Activated CD8-positive, alpha-beta memory T cell treated with anti-CD3 and anti-CD28 coated beads, Interleukin-2, amount 50 U/mL, for 1 hour (primary cell): Measurements from ENCODE around the gene COL24A1.
"Not testable (repeated sequence)": the region's sequence is repeated elsewhere in the genome, so short reads cannot be mapped to it uniquely, and the experiment has no call there.

Source experiments
- DNase-seq: peaks from one replicate; pipeline ENCODE4 v3.0.0-alpha.2; 2020; ENCODE audit errors: extremely low read depth

COL24A1 gene

DNA sequence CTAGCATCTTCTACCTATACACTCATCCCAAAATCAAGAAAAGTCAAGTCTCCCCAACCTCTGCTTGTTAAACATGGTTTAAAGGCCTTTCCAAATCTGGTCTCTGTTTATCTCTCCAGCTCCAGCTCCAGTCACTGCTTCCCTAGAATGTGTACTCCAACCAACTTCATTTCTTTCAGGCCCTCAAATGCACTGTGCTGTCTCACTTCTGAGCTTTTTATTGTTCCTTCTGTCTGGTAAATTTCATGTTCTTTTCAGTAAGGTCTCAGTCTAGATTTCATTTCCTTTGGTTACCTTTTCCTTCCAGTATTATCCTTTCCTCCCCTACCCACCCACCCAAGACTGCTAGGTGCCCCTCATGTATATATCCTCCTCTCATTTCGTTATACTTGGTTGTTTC, 3.7 kb downstream of the COL24A1 start:
- DNase-seq: no peak

DNA sequence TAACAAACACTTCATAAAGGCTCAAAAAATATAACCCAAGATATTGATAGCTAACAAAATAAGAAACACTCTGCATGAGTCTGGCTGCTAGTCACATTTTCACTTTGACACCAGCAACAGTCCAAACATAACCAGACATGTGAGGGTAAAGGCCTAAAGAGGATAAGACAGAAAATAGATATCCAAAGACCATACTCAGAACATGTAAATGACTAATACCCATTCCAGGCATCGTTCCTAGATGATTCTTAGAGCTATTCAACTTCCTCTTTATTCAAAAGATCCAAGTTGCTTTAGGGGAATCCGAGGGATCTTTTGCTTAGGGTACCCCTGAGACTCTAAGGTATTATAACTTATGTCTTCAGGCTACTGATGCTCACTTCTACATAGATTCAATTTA, 5.1 kb downstream of the COL24A1 start:
- no peak for DNase-seq

DNA sequence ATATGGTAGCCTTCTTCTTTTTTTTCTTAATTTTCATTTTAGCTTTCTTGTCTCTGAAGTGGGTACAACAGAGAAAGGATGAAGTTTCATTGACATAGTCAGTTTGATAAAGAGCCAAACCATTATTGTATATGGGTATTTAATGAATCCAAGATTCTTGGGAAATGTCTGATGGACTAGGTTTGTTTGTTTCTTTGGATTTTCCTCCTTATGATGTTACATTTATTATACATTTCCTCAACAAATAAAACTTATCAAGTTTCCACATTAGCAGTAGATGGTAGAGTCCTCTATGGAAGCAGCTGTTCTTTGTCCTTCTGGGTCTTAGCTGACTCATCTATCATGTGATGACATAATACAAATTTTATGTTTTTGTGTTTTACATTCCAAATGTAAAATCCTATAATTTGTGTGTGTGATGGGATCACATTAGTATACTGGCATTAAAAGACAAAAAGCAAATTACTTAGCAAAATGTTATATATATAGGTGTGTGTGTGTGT, 6.0 kb downstream of the COL24A1 start:
- DNase-seq: no peak

DNA sequence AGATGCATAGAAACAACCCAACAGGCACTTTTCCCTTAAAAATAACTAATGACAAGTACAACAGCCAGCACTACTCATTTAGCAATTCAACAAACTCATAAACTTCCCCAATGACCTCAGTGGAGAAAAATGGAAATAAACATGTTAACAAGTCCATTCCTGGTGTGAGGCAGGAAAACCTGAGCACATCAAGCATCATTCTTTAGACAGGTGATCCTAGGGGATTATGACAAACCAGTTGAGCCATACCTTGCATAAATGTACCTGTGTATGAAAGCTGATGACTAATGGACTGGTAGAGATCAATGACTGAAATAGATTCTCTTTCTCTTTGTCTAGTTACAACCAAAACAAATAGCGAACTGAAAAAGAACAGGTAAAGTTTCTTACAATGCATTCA, 7.0 kb downstream of the COL24A1 start:
- DNase-seq: no peak

DNA sequence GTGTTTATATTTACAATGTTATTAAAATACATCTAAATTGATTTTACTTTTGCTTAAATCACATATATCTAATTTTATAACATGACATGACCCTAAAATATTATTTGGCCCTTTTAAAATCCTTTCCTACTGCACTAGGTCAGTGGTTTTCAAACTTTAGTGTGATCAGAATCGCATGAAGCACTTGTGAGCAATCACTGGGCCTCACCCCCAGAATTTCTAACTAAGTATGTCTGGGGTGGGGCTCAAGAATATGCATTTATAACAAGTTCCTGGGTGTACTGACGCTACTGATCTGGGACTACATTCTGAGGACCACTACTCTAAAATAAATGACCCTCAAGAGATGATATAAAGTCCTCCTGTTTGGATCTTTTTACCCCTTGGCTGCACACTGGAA, 8.8 kb downstream of the COL24A1 start:
- DNase-seq: no peak

DNA sequence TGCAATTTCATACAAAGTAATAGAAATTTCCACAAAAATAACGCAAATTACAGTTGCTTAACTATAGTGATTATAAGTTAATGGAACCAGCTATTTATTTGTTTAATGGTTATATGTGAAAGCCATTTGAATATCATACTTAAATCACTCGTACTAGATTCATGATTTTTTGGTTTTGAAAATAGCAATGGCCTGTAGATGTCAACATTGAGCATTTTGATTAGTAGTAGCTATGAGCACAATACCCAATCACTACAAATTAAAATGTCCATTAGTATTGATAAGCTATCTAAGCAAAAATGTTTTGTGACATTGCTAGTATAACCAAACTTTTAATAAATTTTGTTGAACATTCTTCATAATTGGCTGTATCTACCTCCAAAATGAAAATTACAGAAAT, 10.0 kb downstream of the COL24A1 start:
- no peak for DNase-seq

DNA sequence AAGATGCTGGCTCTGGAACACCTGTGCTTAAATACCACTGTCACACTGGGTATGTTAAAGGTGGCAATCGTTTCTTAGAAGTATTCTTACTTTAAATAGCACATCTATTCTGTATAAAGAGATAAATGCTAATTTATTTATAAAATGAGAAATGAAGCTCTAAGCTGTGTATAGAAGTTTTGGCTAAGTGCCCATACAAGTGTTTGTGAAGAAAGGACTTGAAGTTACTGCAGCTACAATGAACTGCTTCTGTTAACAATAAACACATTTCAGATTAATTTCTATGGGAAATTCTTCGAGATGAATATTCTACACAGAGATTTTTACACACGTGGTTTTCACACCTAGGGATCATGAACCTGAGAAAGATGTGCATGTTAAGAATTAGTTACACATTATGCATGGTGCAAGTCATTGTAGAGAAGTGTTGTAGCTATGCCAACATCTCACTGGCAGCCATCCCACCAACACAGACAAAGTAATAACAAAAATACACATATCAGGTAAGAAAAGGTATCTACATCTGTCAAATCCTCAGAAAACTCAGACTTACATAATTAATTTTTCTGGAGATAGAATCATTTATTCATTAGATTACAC, 16.2 kb downstream of the COL24A1 start:
- no peak for DNase-seq

DNA sequence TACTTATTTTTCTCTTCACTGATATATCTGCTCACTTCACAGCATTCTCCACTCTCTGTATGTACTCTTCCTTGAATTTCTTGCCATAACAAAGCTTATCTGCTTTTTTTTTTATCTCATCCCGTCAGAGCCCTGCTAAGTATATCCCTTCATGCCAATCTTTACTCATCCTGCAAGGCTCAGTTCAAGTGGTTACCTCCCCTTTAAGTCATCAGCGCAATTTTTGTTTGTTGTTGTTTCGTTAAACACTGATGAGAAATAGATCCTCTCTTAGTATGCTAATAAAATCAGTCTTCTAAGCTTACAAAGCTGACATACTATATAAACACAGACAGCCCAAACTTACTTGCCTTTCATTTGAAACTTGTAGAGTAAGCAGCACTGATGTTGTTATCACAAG, 17.8 kb downstream of the COL24A1 start:
- no peak for DNase-seq

DNA sequence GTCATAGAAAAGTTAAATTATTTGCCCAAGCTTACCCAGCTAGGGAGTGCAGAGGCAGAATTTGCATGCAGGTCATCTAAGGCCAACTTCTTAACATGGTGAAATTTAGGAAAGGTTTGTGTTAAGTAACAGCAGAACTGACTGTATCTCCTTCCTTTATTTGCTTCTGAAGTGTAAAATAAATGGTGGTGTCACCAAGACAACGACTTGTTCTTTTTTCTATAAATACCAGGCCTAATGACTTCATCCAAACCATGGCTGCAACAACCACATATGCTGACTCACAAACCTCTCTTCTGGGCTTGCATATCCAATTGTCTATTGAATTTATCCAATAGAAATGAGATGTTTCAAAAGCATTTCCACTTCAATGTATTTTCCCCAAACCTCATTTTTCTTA, 19.1 kb downstream of the COL24A1 start:
- DNase-seq: no peak

DNA sequence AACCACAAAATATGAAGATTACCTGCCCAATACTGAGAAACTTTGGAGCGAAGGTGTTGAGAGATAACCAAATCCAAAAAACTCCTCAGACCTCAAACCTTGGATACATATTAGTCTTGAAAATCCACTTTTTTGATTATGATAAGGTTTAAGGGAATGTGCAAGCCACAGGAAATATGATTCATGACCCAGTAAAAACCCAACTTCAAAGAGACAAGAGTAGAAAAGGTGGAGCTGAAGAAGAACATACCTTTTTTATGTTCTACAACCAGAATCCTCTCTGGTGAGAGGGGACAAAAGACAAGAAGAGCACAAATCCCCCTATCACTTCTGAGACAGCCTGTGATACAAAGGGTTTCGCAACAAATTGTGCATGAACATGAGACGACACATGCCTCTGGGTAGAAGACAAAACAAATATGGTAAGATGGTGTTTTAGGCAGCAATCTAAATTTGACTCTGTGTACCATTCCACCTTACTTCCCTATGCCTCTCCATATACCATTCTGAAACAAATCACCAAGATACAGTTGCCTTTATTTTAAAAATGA, 37.3 kb downstream of the COL24A1 start:
- DNase-seq: no peak

DNA sequence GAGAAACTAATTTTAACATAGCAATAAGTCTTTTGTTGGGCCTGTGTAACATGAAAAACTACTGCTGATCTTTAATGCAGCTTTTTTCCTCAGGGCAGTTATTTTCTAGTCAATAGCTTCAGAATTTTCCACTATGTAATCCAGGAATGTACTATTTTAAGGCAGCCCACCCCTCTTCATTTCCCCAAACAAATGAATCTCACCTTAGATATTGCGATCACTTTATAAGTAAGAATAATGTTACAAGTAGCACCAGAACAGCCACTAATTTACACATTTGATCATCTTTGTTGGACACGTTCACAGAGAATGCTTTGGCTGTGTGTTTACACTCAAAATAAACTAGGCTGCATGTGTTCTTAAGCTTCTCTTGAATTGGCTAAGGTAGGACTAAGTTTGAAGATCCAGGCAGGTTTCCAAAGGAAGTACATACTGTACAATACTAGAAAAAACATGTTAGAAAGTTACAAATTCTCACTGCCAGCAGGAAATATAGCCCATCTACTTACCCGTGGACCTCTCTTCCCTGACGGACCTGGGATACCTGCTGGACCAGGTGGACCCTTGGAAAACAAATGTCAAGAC, 41.7 kb downstream of the COL24A1 start:
- DNase-seq: no peak

DNA sequence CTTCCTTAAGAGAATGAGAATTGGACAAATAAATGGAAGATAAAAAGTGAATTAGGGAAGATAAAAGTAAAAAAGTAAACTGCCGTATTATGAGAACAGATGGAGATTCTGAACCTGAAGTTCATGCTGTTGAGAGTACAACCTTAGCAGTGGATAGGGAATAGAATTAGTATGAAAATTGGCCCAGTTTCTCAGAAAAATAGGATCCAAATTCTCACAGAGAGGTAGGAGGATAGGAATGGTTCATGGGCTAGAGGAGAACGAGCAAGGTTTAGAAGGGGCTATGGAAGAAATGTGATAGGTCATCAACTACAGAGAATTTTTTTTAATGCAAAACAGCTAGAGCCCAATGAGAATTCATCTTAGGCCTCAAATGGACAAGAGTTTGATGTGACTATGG, 42.3 kb downstream of the COL24A1 start:
- no peak for DNase-seq

DNA sequence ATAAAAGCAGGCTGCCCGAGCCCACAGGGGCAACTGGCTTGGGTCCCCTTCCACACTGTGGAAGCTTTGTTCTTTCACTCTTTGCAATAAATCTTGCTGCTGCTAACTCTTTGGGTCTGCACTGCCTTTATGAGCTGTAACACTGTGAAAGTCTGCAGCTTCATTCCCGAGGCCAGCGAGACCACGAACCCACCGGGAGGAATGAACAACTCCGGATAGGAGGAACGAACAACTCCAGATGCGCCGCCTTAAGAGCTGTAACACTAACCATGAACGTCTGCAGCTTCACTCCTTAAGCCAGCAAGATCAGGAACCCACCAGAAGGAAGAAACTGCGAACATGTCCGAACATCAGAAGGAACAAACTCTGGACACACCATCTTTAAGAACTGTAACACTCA, 45.0 kb downstream of the COL24A1 start:
- not testable (repeated sequence) for DNase-seq

DNA sequence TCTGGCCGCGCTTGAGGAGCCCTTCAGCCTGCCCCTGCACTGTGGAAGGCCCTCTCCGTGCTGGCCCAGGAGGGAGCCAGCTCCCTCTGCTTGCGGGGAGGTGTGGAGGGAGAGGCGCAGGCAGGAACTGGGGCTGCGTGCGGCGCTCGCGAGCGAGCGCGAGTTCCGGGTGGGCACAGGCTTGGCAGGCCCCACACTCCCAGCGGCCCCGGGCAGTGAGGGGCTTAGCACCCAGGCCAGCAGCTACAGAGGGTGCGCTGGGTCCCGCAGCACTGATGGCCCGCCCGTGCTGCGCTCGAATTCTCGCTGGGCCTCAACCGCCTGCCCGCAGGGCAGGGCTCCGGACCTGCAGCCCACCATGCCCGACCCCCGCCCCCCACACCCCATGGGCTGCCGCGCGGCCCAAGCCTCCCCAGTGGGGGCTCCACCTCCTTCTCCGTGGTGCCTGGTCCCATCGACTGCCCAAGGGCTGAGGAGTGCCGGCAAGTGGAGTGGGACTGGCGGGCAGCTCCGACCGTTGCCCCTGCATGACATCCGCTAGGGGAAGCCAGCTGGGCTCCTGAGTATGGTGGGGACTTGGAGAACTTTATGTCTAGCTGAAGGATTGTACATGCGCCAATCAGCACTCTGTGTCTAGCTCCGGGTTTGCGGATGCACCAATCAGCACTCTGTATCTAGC, 46.0 kb downstream of the COL24A1 start:
- DNase-seq: no peak

DNA sequence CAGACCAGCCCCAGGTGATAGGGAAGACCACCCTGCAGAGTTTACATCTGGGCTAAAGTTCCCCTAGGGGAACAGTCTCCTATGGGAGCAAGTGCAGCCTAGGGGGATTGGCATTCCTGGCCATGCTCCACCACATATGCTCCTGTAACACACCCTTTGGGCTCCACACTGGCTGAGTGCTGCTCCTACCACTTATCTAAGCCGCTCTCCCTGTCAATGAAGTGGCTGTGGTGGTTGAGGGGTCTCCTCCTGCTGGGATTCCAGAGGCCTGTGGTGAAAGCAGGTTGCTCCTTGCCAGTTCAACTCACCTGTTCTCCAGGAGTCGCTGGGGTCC, 51.1 kb downstream of the COL24A1 start:
- no peak for DNase-seq

DNA sequence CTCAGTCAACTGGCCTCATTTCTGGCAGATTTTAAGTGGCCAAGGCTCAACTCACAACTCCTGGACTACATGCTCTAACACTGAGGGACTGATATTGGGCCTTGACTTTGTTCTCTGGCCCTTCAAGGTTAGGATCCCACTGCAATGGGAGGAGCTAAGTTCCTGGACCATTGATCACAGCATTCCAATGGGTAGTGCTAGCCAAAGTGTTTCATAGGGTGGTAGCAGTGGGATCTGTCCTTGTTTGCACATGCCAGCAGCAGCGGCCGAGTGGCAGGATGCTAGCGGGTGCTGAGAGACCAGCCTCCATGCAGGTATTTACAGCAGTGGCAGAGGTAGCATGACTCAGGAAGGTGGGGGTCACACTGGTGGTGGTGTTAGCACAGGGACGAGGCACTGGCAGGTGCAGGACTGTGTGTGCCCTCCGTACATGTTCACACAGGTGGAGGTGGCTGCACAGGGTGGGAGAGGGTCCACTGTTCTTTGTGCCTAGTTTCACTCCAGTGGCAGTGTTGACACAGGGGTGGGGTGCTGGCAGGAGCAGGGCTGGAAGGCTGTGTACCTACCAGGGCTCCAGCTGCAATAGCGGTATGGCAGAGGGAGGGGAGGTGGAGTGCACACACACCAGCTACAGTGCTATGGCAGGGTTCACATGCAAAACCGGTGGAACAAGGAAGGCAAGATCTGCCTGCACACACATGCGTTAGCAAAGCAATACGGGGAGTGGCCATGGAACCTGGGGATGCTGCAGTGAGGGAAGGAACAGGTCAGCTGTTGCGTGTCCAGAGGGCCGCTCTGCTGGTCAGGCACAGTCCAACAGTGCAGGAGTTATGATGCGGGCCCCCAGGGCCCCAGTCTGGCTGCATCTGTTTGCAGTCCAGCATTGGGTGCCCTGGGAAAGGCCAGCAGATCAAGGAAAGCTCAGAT, 51.7 kb downstream of the COL24A1 start:
- no peak for DNase-seq

DNA sequence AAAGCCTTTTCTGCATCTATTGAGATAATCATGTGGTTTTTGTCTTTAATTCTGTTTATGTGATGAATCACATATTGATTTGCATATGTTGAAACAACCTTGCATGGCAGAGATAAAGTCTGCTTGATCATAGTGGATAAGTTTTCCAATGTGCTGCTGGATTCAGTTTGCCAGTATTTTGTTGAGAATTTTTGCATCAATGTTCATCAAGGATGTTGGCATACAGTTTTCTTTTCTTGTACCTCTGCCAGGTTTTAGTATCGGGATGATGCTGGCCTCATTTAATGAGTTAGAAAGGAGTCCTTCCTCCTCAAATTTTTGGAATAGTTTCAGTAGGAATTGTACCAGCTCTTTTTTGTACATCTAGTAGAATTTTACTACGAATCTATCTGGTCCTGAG, 55.0 kb downstream of the COL24A1 start:
- no peak for DNase-seq

DNA sequence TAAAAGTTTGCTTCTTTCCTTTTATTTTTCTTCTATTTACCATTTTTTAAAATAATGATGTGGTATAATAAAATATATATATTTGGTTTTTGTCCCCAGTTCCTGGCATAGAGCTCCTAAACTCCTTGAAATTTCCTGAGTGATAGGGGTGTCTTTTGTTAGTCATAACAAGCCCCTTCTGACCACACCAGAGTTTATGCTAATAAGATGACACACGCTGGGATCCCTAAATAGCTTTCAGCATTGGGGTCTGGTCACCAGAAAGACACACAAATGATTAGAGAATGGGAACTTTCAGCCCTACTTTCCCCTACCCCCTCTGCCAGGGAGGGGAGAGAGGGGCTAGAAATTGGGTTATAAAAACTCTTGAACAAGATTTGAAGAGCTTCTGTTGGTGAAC, 56.2 kb downstream of the COL24A1 start:
- DNase-seq: no peak

DNA sequence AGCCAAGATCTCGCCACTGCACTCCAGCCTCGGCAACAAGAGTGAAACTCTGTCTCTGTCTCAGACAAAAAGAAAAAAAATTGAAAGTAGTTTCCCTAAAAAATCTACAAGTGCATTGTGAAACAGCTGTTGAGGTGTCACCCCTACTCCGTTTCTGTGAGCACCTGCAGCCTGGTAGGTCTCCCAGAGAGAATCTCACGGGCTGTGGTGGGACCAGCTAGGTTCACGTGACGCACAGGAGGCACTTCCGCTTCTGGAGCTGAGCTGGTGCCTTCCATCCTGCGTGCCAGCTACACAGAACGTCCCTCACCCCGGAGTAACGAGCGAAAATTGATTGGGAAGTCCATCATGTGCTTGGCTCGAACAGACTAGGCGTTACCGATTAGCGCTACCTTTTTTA, 66.8 kb downstream of the COL24A1 start:
- DNase-seq: no peak

DNA sequence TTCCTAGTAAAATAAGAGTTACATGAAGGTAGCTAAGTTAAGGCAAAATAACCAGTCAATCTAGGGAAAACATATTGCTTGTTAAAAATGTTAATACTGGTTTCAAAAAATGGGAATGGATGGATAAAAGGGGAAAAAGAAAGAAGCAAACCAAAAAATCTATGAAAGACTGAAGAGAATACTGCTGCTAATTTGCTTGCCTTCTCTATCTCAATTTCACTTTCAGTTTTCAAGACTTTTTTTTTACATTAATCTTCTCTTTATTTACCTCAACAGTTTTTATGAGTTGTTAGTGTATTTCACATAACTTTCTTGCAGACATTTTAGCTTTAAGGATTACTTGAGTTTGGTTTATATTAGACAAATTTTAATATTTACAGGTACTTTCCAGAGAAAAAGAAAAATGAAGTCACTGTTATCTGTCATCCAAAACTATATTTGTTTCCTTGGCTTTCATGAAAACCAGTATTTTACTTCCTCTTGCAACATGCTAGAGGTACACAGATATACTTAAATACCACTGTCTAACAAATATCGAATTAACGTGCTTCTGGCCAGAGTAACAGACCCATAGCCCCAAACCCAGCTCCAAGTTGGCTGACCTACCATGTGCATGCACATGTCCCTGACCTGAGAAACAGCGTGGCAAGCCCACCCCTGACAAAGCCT, 70.7 kb downstream of the COL24A1 start:
- no peak for DNase-seq

DNA sequence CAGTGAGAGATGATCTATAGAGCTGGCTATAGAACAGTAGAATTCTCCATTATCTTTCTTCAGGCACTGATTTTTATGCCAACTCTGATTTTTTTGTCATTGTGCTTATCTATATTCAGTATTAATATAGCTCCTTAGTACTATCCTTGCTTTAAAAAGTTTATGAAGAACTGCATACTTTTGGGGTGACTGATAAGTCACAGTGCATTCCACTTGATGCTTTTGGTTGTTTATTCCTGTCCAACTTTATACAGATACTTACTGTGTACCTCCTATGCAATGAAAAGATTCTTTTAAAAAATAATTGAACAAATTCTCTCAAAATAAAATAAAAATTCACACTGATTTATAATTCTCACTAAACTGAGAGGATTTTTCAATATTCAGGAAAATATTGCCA, 71.6 kb downstream of the COL24A1 start:
- no peak for DNase-seq

DNA sequence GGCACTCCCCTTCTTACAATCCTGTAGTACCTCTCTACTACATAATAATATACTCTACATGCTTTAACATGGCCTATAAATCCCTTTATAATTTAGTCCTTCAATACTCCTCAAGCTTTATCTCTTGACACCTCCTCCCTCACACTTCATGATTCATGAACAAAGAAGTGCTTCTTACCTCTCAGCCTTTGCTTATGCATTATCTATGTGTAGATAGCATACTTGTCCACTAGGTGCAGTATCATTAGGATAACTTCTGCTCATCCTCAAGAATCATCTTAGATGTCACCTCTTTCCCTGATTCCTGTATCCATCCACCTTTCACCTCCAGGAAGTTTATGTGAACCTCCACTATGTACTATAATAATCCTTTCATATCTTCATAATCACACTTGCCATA, 74.4 kb downstream of the COL24A1 start:
- no peak for DNase-seq
